Activated gamma-delta T cell (primary cell): ENCODE results near the gene OTUD3.
"Not testable (repeated sequence)": the region's sequence is repeated elsewhere in the genome, so short reads cannot be mapped to it uniquely, and the experiment has no call there.

ENCODE experiments used
- DNase-seq: peaks from one replicate; lab custom pipeline; 2025; lab: John Stamatoyannopoulos, UW

OTUD3 gene

GRCh38 chr1:19920132-19920710 lies 38.0 kb downstream of the OTUD3 start:
- no peak for DNase-seq

- no peak for DNase-seq
Measured at GRCh38 chr1:19921310-19921709, 39.1 kb downstream of the OTUD3 start.

GRCh38 chr1:19922015-19922688 lies 40.0 kb downstream of the OTUD3 start:
- no peak for DNase-seq

- no peak for DNase-seq
Measured at GRCh38 chr1:19923137-19923952, 41.1 kb downstream of the OTUD3 start, which contains the start of gene PLA2G2E. Gene PLA2G2E (minus strand): TSS chr1:19923617. CDS start chr1:19923559, 58 bp downstream.

- no peak for DNase-seq
Measured at GRCh38 chr1:19923953-19924346, 41.8 kb downstream of the OTUD3 start.

GRCh38 chr1:19925342-19926070 lies 43.3 kb downstream of the OTUD3 start:
- DNase-seq = no peak

- DNase-seq = no peak
Measured at GRCh38 chr1:19926296-19927129, 44.3 kb downstream of the OTUD3 start.

GRCh38 chr1:19927130-19927421 lies 44.9 kb downstream of the OTUD3 start:
- not testable (repeated sequence) for DNase-seq

GRCh38 chr1:19932866-19933265 lies 50.7 kb downstream of the OTUD3 start:
- no peak for DNase-seq

GRCh38 chr1:19934336-19934735 lies 52.1 kb downstream of the OTUD3 start:
- no peak for DNase-seq

GRCh38 chr1:19936061-19936750 lies 54.0 kb downstream of the OTUD3 start:
- no peak for DNase-seq

GRCh38 chr1:19938472-19938871 lies 56.3 kb downstream of the OTUD3 start:
- DNase-seq = no peak

GRCh38 chr1:19940486-19941205 lies 58.5 kb downstream of the OTUD3 start:
- DNase-seq = no peak

GRCh38 chr1:19941206-19941568 lies 59.0 kb downstream of the OTUD3 start:
- no peak for DNase-seq

GRCh38 chr1:19942088-19942487 lies 59.9 kb downstream of the OTUD3 start:
- no peak for DNase-seq

- DNase-seq = no peak
Measured at GRCh38 chr1:19942657-19943056, 60.5 kb downstream of the OTUD3 start.

GRCh38 chr1:19945914-19946313 lies 63.7 kb downstream of the OTUD3 start:
- DNase-seq = no peak

GRCh38 chr1:19946331-19946751 lies 64.1 kb downstream of the OTUD3 start:
- no peak for DNase-seq

- DNase-seq = no peak
Measured at GRCh38 chr1:19946971-19947370, 64.8 kb downstream of the OTUD3 start.

GRCh38 chr1:19949016-19949415 lies 66.8 kb downstream of the OTUD3 start:
- no peak for DNase-seq
